MCF 10A (cell line): ENCODE measurements around the gene NR2C1. TPM values are rescaled to one million over a fixed set of nuclear protein-coding genes. Genes with fewer than 3 reads are reported as not detected.

Experiments used
- BruUV-seq: library from RNA; stranded (reverse); fragments of 400-500 nt; replicated peaks from 2 replicates; lab custom pipeline; 2021; lab: Mats Ljungman, UMichigan
- CTCF ChIA-PET: fragments of 300-600 bp; sonication (Branson Sonifier 250); formaldehyde crosslinking; extraction: SDS; loops from one replicate; lab custom pipeline; 2021; ENCODE audit warnings: antibody characterized with exemption, inconsistent platforms; lab: Yijun Ruan, JAX
- POLR2A ChIA-PET: fragments of 300-600, 350-650 bp; sonication (Branson Sonifier 250); formaldehyde crosslinking; extraction: SDS; loops from one replicate; lab custom pipeline; 2020; ENCODE audit warnings: antibody characterized with exemption, inconsistent platforms; lab: Yijun Ruan, JAX
- DNase-seq: peaks from one replicate; pipeline ENCODE4 v3.0.0-alpha.2; 2018; ENCODE audit not compliant: unreplicated experiment
- H3K27ac Mint-ChIP-seq: one replicate; pipeline ENCODE4 v1.8.0; 2022; ENCODE audit warnings: mild to moderate bottlenecking, low read depth, mixed read lengths; ENCODE audit not compliant: unreplicated experiment
- H3K27me3 Mint-ChIP-seq: one replicate; pipeline ENCODE4 v1.8.0; 2022; ENCODE audit warnings: mixed read lengths; ENCODE audit not compliant: insufficient read depth, unreplicated experiment
- H3K36me3 Mint-ChIP-seq: one replicate; pipeline ENCODE4 v1.8.0; 2022; ENCODE audit warnings: mild to moderate bottlenecking, moderate library complexity, mixed read lengths; ENCODE audit not compliant: insufficient read depth, unreplicated experiment
- H3K4me1 Mint-ChIP-seq: one replicate; pipeline ENCODE4 v1.8.0; 2022; ENCODE audit warnings: mixed read lengths; ENCODE audit not compliant: insufficient read depth, unreplicated experiment
- H3K4me3 Mint-ChIP-seq: one replicate; pipeline ENCODE4 v1.8.0; 2022; ENCODE audit warnings: mild to moderate bottlenecking, moderate library complexity, mixed read lengths; ENCODE audit not compliant: unreplicated experiment
- H3K9me3 Mint-ChIP-seq: one replicate; pipeline ENCODE4 v1.8.0; 2022; ENCODE audit warnings: mixed read lengths; ENCODE audit not compliant: unreplicated experiment
- CTCF ChIP-seq: fragments of 200-600 bp; IDR thresholded peaks from one replicate; pipeline ENCODE4 v1.8.0; 2022; ENCODE audit warnings: antibody characterized with exemption, mild to moderate bottlenecking; ENCODE audit not compliant: unreplicated experiment
- intact Hi-C: fragments of 100-400 bp; cut with micrococcal nuclease; formaldehyde crosslinking; loops from 2 replicates; pipeline ENCODE4 v1.14.1; 2022
- total RNA-seq: library from RNA; stranded (reverse); gene quantifications from 2 replicates; pipeline ENCODE4 v1.2.3, GENCODE V29; 2022

NR2C1 gene
- total RNA-seq, 1 experiment from 2014 or later, result 29.0 TPM

GRCh38 chr12:95055057-95055456 is 18.4 kb downstream of the NR2C1 start:
- BruUV-seq, result no TSS peak
- Mint-ChIP-seq H3K9me3 (no peaks in the 10 kb centered on the region), H3K36me3 (peaks cover 93% of the 10 kb centered on the region)

GRCh38 chr12:95054206-95054605 is 19.2 kb downstream of the NR2C1 start:
- Mint-ChIP-seq H3K4me3 (no peak overlapping the region), H3K27me3 (no peaks in the 10 kb centered on the region), H3K27ac (no peak overlapping the region), H3K36me3 (peaks cover 94% of the 10 kb centered on the region), H3K4me1 (no peaks in the 10 kb centered on the region), H3K9me3 (no peaks in the 10 kb centered on the region)
- BruUV-seq, result no TSS peak
- POLR2A ChIA-PET, result interaction anchor here (1.3 kb wide), 1 partner anchor 18 kb away, joined by 4 read pairs; no protein-coding TSS in a partner anchor
- TF ChIP-seq CTCF, result no peak
- no peak for DNase-seq
- intact Hi-C loops, result no loop called here
- CTCF ChIA-PET, result interaction anchor here (0.6 to 0.7 kb wide), 2 partner anchors 330 to 1137 kb away, joined by 3 to 6 read pairs; no protein-coding TSS in a partner anchor

More at GRCh38 chr12:95055057-95055456, 18.4 kb downstream of the NR2C1 start:
- Mint-ChIP-seq H3K4me3 (no peak overlapping the region), H3K27ac (no peak overlapping the region), H3K27me3 (no peaks in the 10 kb centered on the region), H3K4me1 (no peaks in the 10 kb centered on the region)
- no peak for TF ChIP-seq CTCF
- ChIA-PET POLR2A (interaction anchor here (1.3 kb wide), 1 partner anchor 17 kb away, joined by 4 read pairs; no protein-coding TSS in a partner anchor), CTCF (interaction anchor here (0.5 to 0.6 kb wide), 2 partner anchors 39 to 596 kb away, joined by 3 read pairs; no protein-coding TSS in a partner anchor)
- intact Hi-C loops, result no loop called here
- DNase-seq, result no peak

GRCh38 chr12:95051241-95051640 is 22.2 kb downstream of the NR2C1 start:
- CTCF ChIA-PET, result no interaction called here

GRCh38 chr12:95037906-95038305 is 35.5 kb downstream of the NR2C1 start:
- Mint-ChIP-seq H3K27me3 (no peaks in the 10 kb centered on the region), H3K4me1 (peaks cover 4% of the 10 kb centered on the region), H3K4me3 (no peak overlapping the region), H3K27ac (no peak overlapping the region), H3K9me3 (no peaks in the 10 kb centered on the region), H3K36me3 (peaks cover 52% of the 10 kb centered on the region)
- no TSS peak for BruUV-seq
- DNase-seq, result no peak
- no peak for TF ChIP-seq CTCF
- intact Hi-C loops, result no loop called here
- ChIA-PET CTCF (no interaction called here), POLR2A (no interaction called here)

More at GRCh38 chr12:95051241-95051640, 22.2 kb downstream of the NR2C1 start:
- intact Hi-C loops, result no loop called here
- POLR2A ChIA-PET, result no interaction called here
- DNase-seq, result no peak
- H3K9me3 Mint-ChIP-seq, result no peaks in the 10 kb centered on the region
- no TSS peak for BruUV-seq
- peaks cover 90% of the 10 kb centered on the region for H3K36me3 Mint-ChIP-seq
- no peak for TF ChIP-seq CTCF
- no peak overlapping the region for H3K27ac Mint-ChIP-seq
- no peaks in the 10 kb centered on the region for H3K27me3 Mint-ChIP-seq
- H3K4me3 Mint-ChIP-seq, result no peak overlapping the region
- H3K4me1 Mint-ChIP-seq, result no peaks in the 10 kb centered on the region
